NCI-H187 (cell line): ENCODE measurements around the gene GNAZ.
"Not testable (repeated sequence)": the region's sequence is repeated elsewhere in the genome, so short reads cannot be mapped to it uniquely, and the experiment has no call there.

Experiments
- DNase-seq, 2 experiments: peaks; one replicate each; lab custom pipeline; 2025; lab: John Stamatoyannopoulos, UW

GNAZ gene

DNA sequence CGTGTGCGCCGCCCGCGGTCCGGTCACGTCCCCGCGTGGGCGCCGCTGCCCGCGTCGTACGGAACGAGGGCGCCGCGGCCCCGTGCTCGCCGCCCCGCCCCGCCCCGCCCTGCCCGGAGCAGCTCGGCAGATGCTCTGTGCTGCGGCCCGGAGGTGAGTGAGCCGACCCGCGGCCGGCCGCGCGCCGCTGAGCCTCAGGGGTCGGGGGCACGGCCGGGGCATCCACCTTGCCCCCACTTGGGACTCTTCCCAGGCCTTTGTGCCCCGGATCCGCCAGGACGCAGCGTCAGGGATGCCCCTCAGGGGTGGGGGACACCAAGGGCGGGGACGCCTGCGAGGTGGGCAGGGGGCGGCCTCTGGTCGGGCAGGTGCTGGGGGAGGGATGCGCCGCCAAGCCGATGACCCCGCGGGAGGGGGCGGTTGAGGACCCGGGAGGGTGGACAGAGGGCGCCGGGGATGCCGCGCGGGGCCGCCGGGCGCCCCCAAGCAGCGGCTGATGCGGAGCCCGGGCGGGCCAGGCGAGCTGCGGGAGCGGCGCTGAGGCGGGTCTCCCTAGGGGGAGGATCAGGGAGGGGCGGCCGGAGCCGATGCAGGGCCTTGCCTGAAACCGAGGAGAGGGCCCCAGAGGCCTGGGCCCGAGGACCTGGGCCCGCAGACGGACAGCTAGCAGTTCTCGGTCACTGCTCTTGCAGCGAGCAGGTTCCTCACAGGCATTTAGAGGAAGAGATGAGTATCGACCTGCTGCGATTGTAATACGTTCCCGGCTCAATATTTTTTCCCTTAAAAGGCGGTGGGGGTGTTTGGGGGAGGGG lies at the start of gene GNAZ:
GNAZ (plus strand) TSS at position 102 of the 812 bp plus-strand sequence. CDS start 25,177 bp downstream, outside the sequence.
- no peak for DNase-seq

GRCh38 chr22:23020659-23021293 lies 49.5 kb upstream of the GNAZ start:
- DNase-seq: no peak

DNA sequence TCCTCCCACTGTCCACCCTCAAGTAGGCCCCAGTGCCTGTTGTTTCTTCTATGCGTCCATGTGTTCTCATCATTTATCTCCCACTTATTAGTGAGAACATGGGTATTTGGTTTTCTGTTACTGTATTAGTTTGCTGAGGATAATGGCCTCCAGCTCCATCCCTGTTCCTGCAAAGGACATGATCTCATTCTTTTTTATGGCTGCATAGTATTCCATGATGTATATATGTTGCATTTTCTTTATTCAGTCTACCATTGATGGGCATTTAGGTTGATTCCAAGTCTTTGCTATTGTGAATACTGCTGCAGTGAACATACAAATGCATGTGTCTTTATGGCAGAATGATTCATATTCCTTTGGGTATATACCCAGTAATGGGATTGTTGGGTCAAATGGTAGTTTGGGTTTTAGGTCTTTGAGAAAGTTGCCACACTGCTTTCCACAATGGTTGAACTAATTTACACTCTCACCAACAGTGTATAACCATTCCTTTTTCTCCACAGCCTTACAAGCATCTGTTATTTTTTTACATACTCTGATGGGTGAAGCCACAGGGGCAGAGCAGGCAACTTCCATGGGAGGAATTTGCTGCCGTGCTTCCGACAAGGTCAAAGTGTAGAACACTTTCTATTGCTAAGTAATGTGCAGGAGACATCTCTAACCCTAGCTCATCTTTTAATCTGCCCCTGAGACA lies 48.5 kb upstream of the GNAZ start:
- not testable (repeated sequence) for DNase-seq

DNA sequence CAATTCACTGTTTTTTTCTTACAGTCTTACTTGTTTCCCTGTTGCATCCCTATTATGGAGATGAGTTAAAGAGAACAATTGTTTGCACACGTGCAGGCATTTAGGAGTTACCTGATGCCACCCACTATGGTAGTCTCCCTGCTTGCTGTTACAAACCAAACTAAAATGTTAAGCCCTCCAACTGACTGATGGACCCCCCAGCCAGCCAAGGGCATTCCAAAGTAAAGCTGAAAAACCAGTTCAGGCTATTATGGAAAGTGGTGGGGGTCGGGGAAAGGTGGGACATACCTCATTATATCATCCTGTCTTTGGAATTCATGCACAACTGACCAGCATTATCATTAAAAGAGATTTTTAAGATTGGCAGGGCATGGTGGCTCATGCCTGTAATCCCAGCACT lies 47.0 kb upstream of the GNAZ start:
- DNase-seq: no peak

- DNase-seq: no peak
Measured at GRCh38 chr22:23026777-23027176, 43.5 kb upstream of the GNAZ start.

- DNase-seq: not testable (repeated sequence)
Measured at GRCh38 chr22:23027849-23028248, 42.5 kb upstream of the GNAZ start.

DNA sequence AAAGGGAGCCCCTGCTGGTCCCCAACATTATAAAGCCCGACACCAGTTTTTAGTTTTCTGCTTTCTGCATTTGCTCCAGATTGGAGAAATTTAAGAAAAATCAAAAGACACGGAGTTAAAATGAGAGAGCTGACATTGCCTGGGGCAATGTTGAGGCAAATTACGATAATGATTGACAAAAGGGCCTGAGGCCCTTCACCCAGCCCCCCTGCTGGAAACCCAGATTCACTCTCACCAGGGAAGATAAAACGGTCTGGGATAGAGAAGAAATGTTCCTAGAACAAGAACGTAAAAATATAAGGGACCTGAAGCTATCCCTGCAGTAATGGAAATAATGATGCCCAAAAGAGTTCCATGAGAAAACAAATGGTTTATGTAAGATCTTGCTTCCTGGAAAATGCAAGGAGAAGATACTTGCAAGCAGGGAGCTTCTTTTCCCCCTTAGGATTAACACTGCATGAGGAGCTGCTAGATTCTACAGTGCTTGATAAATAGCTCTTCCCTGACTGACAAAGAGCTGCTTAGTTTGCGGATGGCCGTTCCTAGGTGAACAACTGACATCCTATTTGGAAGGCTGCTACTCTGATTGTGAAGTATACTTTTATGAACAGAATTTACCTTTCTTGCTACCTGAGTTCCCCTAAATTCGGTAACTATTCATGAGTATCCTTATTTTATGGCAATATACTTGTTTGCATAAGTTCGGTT lies 40.6 kb upstream of the GNAZ start:
- DNase-seq: no peak

DNA sequence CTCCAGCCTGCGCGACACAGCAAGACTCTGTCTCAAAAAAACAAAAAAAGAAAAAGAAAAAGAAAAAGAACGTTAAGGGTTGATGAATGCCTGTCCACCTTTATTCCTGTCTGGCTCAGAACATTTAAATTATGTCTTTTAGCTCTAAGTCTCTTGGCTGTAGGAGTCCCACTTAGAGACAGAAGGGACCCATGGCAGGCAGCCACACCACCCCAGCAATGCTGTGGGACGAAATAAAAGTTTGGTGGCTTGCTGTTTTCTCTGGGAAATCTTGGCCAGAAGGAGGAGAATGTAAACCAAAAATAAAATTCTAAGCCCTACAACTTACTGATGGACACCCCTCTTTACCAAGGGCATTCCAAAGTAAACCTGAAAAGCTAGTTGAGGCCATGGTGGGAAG lies 38.9 kb upstream of the GNAZ start:
- no peak for DNase-seq

- no peak for DNase-seq
Measured at GRCh38 chr22:23031786-23032185, 38.5 kb upstream of the GNAZ start.

GRCh38 chr22:23032658-23033057 lies 37.7 kb upstream of the GNAZ start:
- DNase-seq: no peak

GRCh38 chr22:23033116-23033905 lies 37.0 kb upstream of the GNAZ start:
- no peak for DNase-seq

DNA sequence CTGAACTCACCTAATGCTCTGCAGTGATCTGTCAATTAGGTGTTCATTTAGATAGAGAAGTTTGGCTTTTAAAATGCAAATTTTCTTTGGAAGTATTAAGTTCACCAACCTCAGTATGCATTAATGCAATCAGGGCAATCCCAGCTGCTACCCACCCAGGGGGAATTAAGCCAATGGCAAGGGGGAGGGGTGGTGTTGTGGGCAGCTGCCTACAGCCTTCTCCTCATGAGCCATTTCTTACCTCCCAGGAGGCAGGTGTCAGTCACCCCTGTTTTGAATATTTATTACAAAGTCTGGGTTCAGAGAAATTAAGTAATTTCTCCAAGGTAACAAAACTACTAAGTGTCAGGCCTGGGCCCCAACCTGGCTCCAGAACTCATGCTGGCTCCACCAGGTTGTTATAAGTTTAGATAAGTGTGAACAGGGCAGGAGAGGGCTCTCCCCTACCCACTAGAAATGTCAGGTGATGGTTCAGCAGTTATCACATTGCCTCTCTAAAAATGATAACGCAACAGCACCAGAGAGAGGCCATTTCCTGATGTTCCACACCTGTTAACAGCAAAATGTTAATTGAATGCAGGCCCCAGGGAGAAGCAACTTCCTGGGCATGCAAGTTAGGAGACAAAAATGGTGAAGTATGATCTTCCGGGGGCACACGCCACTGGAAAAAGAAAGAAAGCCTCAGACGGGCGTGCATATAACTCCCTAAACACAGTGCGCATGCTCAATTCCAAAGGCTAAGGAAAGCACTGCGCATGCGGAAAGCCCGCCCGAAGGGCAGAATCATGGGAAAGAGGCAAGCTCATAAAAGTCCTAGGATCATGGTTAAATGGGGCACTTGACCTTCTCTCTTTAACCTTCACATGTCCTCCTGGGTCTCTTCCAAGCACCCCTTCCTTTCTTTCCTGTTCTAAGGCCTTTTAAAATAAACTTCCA lies 35.4 kb upstream of the GNAZ start:
- DNase-seq: no peak

GRCh38 chr22:23035557-23036277 lies 34.6 kb upstream of the GNAZ start:
- no peak for DNase-seq

DNA sequence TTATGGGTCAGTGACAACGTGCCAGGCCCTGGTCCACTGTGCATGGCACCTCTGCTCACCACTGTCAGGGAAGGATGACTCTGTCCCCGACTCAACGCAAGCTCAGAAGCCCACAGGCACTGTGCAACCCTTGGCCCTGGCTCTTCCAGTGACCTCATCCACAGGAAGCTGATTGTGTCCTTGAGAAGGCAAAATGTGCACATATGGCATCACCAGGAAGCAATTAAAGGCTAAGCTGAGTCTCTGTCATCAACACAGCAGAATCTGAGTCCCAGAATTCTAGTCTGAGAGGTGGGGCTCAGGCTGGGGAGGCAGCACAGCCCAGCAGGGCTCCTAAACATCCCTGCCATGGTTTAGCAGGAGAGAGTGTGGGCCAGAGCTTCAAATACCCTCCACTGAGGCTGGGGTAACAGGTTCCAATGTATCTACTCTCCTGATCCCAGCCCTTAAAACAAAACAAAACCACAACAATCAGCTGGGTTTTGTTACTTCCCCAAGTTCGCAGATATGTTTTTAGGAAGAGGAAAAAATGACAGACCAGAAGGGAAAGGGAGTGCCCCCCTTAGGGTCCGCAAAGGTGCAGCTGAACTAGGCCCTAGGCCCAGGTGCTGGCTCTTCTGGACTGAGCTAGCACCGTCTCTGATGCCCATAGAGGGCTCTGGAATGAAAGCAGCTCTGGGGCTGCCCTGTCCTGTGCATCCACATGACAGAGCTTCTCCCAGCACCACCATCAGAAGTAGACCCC lies 33.5 kb upstream of the GNAZ start:
- DNase-seq: no peak

DNA sequence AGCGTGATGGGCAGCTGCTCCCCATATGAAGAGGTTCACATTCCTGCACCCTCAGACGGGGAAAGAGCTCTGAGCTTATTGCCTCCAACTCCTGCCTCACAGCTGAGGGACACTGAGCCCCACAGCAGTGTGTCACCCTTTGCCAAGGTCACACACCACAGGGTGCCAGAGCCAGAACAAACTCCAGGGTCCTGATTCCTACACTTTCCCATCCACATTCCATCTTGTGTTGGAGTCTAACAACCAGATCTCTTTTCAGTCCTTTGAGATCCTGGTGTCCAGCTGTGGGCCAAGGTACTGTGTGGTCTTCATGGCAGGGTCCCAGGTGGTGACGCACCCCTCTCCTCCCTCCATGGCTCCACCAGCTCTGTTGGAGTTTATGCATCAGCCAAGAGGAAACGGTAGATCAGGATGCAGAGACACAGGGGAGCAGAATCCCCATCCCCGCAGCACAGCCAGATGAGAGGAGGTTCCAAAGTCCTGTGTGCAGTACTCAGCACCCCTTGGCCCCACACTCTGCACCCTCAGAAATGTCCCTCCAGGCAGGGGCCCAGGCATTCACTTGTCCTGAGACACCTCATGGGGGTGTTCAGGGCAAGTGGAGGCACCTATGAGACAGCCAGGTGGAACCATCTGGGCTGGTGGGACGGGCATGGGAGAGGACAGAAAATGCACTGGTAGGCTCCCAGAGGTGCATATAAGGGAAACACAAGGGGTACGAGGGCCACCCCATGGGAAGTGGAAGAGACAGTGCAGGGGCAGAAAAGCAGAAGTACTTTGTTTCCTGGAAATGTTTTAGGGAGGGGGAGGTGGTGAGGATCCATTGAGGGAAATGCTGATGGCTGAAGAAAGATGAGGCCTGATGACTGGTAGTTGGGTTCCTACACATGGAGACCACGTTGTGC lies 32.6 kb upstream of the GNAZ start:
- no peak for DNase-seq

DNA sequence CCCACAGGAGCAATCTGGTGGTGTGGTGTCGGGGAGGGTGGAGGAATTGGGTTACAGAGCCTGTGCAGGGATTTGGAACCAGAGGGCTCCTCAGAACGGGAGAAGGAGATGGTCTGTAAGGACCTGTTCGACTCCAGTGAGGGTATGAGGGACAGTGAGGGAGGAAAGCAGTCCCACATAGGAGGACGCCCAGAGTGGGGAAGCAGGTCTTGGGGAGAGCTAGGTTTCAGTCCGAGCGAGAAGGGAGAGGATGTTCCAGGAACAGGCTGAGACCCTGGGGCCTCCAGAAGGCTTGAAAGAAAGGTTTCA lies 32.0 kb upstream of the GNAZ start:
- no peak for DNase-seq

DNA sequence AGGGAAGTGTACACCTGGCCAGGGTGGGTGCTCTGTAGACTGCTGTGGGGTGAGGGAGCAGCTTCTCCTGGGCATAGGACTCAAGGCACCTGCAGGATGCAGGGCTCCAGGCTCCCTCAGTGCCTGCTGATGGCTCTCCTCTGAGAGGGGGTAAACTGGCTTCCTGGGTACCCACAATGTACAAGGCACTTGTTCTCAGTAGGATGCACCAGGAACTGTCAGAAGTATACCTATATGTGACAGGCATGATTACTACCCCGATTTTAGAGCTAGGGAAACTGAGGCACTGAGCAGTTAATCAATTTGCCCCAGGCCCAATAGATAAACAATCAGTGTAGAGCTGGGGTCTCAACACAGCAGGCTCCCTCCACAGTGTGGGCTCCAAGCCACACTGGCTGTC lies 31.4 kb upstream of the GNAZ start:
- no peak for DNase-seq

- no peak for DNase-seq
Measured at GRCh38 chr22:23042179-23042578, 28.1 kb upstream of the GNAZ start.
